GM19099 (cell line): ENCODE measurements around the gene TMTC2.

ENCODE experiments used
- POLR2A ChIP-seq: IDR thresholded peaks from 3 replicates; pipeline ENCODE4 v1.6.1; 2011; ENCODE audit warnings: low read depth; ENCODE audit not compliant: insufficient read length; ENCODE audit errors: extremely low read depth

TMTC2 gene

DNA sequence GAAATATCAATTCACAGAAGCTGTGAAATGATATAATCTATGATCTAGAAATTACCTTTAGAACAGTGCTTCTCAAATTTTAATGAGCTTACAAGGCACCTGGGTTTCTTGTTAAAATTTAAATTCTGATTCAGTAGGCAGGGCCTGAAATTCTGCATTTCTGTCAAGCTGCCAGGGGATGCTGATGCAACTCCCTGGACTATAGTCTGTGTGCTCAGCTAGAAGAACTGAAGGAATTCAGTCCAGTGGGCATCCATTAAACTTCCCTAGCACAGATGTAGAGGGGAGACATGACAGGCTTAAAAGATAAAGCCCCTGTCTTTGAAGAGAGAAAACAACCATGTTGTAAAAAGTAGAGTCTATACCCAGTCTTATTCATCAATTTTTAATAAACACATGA lies 441.8 kb downstream of the TMTC2 start:
- no peak for TF ChIP-seq POLR2A

- TF ChIP-seq POLR2A, result no peak
Measured at GRCh38 chr12:83130178-83130577, 443.5 kb downstream of the TMTC2 start.

DNA sequence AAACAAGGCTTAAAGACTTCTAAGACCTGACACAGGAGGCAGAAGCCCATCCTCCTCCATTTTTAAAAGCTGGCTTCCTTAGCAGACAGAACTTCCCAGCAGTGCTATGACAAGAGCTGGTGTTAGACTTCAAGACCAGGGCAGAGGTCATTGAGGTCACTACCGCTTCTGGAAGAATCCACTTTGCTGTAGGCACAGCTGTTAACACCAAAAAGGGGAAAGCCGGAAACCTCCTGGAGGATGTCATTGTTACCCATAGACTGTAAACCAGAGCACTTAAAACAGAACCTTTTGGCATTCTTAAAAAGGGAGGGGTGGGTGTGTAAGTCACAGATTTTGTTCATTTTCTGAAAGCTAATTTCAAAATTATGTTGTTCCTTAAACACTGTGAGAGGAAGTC lies 445.7 kb downstream of the TMTC2 start:
- TF ChIP-seq POLR2A, result no peak

GRCh38 chr12:83136411-83136810 lies 449.7 kb downstream of the TMTC2 start:
- TF ChIP-seq POLR2A, result no peak

DNA sequence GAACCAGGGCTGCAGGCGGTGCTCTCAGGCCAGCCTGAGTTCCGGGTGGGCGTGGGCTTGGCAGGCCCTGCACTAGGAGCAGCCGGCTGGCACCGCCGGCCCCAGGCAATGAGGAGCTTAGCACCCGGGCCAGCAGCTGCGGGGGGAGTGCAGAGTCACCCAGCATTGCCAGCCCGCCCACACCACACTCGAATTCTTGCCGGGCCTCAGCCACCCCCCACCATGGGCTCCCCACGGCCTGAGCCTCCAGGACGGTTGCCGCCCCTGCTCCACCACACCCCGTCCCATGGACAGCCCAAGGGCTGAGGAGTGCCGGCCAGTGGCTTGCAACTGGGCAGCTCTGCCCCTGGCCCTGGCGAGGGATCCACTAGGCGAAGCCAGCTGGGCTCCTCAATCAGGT lies 453.4 kb downstream of the TMTC2 start:
- no peak for TF ChIP-seq POLR2A

DNA sequence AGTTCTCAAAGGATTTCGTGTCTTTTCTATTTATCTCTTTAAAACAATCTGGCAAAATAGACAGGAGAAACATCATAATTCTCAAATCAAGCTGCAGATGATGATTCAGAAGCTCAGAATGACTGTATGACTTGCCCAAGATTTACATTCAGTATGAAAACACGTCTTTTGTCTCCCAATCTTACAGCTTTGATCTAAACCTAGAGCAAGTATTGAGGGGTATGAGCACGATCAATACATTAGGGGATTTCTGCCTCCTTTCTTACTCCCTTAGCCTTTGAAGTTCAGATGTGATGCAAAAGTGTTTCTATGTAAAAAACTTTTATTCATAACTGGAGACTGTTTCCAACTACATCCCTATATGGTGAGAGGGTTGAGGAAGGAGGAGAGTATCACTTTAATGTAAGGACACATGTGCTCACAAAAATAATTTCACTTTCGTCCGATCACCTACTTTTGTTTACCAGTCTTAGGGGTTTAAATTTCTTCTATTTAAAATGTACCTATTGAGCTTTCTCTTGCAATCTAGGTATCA lies 454.8 kb downstream of the TMTC2 start:
- no peak for TF ChIP-seq POLR2A

DNA sequence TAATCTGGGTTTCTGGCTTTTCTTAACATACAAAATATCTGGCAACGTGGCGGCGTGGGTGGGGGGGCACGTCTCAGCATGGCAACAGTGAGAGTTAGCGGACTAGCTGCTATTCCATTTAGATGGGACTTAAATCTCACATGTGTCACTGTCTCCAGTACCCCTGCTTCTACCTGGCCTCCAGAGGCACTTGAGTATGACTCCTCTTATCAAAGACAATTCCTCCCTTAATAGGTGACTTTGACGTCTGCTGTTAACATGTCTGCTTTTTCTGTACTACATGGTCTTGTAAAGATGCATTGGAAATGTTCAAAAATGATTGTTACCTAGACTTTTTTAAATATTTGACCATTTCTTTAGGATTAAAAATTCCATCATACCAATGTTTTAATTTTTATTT lies 456.2 kb downstream of the TMTC2 start:
- no peak for TF ChIP-seq POLR2A

- TF ChIP-seq POLR2A, result no peak
Measured at GRCh38 chr12:83143950-83144349, 457.2 kb downstream of the TMTC2 start.

- TF ChIP-seq POLR2A, result no peak
Measured at GRCh38 chr12:83145325-83145840, 458.7 kb downstream of the TMTC2 start.

DNA sequence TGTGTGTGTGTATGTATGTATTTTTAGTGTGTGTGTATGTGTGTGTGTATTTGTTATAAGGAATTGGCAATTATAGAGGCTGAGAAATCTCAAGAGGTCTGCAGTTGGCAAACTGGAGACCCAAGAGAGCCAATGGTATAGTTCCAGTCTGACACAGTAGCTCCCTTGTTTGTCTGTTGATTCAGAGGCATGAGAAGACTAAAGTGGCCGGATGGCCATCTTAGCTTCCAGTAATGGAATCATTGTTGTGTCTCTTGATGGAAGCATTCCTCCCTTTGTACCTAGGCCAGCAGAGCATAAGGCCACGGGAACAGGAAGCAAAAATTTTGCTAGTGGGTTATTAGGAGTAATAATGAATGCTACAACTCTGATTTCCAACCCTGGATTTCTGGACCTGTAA lies 460.6 kb downstream of the TMTC2 start:
- TF ChIP-seq POLR2A, result no peak

- no peak for TF ChIP-seq POLR2A
Measured at GRCh38 chr12:83149987-83150386, 463.3 kb downstream of the TMTC2 start.

DNA sequence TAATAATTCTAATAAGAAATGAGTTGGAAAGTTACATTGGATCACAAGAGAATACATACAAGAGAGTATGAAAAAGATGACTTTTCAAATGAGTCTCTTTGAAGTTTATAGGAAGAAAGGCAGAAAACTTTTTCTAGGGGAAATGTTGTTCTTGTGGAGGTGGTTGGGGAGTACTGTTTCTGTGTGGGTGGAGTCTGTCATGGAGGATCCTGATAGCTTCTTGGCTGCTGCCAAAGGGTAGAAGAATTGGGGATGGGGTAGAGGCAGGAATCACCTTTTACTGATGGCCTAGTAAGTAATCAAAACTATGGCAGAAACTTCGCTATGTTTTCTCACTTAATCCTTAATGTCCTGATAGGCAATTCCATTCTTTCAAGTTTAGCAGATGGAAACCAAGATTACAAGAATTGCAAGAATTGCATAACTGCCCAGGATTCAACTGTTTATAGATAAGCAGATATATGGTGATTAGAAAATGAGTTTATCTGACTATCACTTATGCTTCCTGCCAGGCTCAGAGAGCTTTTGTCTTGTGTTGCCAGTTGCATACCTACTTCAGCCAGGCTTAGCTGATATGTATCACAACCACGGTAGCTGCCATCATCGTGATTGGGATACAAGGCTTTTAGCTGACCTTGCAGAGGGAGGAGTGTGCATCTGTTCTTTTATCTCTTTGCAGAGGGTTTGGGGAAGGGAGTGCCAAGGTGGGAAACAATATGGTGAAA lies 463.9 kb downstream of the TMTC2 start:
- no peak for TF ChIP-seq POLR2A

DNA sequence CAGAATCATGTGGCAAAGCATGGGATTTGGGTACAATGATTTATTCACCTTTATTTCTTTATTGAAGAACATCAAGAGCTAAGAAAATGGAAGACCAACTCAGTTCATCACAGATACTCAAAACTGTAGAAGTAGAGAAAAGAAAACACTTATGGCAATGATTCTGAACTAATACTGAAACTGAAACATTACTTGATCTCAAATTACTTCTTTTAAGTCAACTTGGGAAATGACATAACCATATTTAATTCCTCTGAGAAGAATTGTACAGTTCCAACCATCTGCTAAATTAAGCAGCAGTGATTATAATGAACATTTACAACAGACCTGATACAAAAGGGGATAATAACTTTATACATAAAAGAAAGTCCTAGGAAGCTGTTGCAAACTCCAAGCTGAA lies 466.5 kb downstream of the TMTC2 start:
- no peak for TF ChIP-seq POLR2A

DNA sequence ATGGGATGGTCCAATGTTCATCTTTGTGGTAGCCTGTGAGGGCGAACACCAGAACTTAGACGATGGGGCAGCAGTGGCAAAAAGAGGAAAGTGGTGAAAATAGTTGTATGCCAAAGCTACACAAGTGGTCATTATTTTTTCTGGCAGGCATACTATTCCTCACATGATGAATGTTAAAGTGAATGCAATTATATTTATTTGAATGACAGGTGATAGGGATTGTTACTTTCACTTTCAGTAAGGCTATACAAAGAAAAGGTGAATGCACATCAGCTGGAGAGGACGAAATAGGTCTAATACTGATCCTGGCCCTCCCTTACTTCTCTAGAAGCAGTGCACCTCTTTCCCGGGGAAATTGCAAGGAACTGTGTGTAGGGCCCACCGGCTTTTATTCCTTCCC lies 470.1 kb downstream of the TMTC2 start:
- TF ChIP-seq POLR2A, result no peak

DNA sequence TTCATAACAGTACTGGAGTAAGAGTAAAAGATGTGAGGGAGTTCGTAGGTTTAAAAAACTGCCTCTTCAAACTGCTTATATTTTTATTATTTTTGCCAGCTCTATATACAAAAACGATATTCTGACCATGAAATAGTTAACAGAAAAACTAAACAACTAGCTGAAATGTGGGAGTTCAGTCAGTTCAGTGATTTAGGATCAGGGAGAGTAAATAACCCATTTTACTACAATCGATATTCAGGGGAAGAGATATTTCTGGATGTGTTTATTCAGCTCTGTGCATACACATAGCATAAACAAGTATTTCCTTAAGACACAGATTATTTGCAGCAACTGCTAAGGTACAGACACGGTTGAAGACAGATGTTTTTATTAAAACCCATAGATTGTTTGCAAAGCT lies 470.9 kb downstream of the TMTC2 start:
- TF ChIP-seq POLR2A, result no peak

GRCh38 chr12:83158613-83159207 lies 472.0 kb downstream of the TMTC2 start:
- TF ChIP-seq POLR2A, result no peak
